ENCODE data around the gene APOBEC4.

The APOBEC4 gene

DNA sequence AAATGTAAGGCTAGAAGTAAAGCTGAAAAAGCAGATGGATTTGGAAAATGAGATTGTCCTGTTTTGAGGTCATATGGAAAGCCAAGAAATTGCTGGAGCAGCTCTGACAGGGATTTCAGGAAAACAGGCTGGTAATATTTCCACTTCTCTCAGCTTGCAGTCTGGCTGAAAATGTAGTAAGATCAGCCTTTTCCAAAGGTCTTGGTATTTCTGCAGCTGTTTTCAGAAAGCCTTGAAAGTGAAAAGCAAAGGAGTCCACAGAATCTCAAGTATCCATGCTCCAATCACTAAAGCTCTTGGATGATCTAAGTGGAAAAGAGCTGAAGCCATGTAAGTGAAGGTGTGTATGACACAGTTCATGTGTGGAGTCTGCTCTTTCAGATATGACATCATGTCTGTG lies 41.6 kb upstream of the APOBEC4 start:
- Histone ChIP-seq H3K27ac (no peak overlapping the region), H3K4me3 (no peak overlapping the region)
- DNase-seq (ENCODE audit: low spot score) = no peak
- TF ChIP-seq, protein P1, sequence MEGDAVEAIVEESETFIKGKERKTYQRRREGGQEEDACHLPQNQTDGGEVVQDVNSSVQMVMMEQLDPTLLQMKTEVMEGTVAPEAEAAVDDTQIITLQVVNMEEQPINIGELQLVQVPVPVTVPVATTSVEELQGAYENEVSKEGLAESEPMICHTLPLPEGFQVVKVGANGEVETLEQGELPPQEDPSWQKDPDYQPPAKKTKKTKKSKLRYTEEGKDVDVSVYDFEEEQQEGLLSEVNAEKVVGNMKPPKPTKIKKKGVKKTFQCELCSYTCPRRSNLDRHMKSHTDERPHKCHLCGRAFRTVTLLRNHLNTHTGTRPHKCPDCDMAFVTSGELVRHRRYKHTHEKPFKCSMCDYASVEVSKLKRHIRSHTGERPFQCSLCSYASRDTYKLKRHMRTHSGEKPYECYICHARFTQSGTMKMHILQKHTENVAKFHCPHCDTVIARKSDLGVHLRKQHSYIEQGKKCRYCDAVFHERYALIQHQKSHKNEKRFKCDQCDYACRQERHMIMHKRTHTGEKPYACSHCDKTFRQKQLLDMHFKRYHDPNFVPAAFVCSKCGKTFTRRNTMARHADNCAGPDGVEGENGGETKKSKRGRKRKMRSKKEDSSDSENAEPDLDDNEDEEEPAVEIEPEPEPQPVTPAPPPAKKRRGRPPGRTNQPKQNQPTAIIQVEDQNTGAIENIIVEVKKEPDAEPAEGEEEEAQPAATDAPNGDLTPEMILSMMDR (IDR thresholded peaks at IDR 0.05) = no peak

DNA sequence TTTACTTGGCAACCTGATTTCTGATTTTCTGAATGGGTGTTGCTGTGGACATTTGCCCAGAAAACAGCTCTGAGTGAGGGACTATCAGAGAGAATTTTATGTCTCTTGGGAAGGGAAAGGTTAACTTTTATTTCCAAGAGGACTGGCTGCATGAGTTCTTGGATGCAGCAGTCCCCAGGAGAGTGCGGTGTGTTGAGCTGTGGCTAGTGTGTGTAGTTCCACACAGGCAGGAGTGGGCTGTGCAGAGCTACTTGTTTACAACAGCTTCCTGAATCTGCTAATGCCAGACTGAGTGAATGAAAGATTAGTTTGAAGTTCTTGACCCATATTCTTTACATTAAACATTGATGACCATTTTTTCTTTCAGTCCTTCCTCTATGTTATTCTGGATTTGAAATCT lies 41.0 kb upstream of the APOBEC4 start:
- TF ChIP-seq, protein P1 (IDR thresholded peaks at IDR 0.05) = no peak
- Histone ChIP-seq H3K27ac (no peak overlapping the region), H3K4me3 (no peak overlapping the region)
- DNase-seq (ENCODE audit: low spot score) = no peak

DNA sequence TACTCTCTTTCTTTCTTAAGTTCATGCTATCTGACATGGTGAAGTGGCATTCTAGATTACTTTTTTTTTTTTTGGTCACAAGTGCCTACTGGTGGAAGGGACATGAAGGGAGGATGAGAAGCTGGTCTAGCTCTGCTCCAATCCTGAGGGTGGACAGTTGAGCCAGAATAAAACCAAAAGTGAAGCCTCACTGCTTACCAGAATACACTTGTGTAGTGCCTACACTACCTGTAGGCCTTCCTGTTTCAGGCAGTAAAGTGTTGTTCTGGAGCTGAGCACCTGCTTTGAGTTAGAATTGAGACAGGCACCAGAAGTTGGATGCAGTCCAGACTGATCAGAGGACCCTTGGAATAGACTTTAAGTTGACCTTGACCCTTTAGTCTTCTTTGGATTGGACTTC lies 40.4 kb upstream of the APOBEC4 start:
- no peak overlapping the region for H3K4me3 ChIP-seq
- TF ChIP-seq, protein P1 (IDR thresholded peaks at IDR 0.05) = no peak
- no peak overlapping the region for H3K27ac ChIP-seq
- DNase-seq (ENCODE audit: low spot score) = no peak

DNA sequence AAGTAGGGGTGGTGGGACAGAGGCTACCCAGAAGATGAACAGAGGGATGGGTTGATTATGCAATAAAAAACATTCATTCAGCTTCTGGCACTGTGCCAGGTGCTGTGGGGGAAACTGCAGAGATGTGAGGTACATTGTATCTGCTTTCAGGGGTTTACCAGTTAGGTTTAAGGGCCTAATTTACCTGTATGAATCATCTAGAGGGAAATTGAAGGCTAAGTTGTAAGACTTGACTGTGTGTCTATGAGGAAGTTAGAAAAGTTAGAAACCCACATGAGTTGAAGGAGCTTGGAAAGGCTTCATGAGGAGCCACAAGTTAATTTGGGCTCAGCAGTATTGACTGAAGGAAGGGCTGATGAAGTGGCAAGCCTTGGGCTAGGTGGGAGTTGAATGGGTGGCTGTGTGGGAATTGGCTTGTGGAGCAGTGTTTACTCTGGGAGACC lies 36.7 kb upstream of the APOBEC4 start:
- TF ChIP-seq, protein P1 (IDR thresholded peaks at IDR 0.05) = no peak
- no peak overlapping the region for H3K4me3 ChIP-seq
- DNase-seq (ENCODE audit: low spot score) = no peak
- no peak overlapping the region for H3K27ac ChIP-seq

DNA sequence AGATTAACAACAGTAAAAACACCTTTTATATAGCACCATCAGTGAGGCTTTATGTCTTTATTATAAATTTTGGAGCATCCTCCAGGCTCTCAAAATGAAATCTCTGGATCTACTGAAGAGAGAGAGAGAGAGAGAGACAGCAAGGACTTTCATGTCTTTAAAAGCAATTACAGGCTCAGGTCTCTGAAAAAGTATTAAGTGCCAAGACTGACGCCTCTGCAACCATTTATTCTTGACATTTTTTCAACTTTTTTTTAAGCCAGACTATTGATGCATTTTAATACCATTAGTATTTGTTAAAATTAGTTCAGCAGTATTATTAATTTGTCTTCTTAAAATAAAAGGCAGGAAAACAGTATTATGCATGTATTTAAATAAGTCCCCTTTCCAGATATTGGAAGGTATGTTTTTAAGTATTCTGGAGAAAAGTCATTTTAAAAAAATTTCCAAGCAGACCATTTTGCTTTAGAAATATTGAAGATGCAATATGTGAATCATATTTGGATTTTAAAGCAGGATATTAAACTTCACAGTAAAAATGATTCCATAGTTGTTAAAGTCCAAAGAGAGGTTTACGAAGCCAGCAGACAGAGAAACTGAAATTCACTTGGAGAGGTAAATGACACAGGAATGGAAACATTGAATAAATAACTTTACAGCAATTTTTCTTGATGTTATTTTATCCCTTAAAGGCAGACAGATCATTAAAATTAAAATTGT lies 35.4 kb upstream of the APOBEC4 start:
- no peak for DNase-seq (ENCODE audit: low spot score)
- Histone ChIP-seq H3K27ac (no peak overlapping the region), H3K4me3 (no peak overlapping the region)

DNA sequence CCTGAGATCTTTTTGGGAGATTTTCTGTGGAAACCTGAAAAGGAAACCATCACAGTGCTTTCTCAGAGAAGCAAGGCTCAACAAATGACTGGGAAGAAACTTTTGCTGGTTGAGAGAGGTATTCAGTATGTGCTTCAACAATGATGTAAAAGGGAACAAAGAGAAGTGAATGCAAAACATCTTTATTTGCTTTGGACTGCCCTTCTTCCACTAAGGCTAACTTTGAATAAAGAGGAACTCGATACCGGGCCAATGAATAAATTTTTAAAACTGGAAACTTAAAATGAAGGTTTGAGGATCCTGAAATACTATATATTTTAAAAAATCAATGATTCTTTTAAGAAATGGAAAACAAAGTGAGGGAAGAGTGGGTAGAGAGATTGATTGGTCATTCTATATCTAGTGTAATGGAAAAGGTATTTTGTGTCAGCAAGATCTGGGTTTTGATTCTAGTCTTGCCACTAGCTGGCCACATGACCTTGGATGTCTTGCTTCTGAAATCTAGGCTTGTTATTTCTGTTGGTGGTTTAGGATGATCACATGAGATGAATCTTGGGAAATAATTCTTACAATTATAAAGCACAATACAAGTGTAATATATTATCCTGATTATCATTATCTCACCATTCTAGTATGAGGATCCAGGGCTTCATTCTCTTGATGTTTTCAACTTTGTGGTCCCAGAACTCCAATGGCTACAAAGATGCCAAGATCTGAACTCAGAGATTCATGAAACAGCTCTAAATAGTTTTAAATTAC lies 34.6 kb upstream of the APOBEC4 start:
- Histone ChIP-seq H3K4me3 (no peak overlapping the region), H3K27ac (no peak overlapping the region)
- no peak for DNase-seq (ENCODE audit: low spot score)
- TF ChIP-seq, protein P1 (IDR thresholded peaks at IDR 0.05) = no peak

More for the DNA sequence above, 35.4 kb upstream of the APOBEC4 start:
- TF ChIP-seq, protein P1 (IDR thresholded peaks at IDR 0.05) = no peak

DNA sequence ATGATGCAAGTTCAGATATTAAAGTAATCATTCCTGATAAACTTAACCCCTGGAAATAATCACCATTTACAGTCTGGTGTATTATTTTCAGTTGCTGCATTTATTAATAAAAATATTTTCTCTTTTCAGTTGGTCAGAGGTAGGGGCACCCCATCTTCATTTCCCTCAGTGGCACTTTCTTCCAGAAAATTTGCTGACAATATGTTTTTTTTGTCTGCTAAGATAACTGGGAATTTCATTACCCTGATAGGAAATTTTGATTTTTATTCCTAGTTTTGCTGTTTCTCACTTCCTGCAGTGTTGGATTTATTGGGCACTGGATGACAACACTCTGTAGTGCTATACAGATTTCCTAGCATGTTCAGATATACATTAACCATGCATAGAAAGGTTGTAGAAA lies 33.1 kb upstream of the APOBEC4 start:
- no peak for DNase-seq (ENCODE audit: low spot score)
- Histone ChIP-seq H3K4me3 (no peak overlapping the region), H3K27ac (no peak overlapping the region)
- TF ChIP-seq, protein P1 (IDR thresholded peaks at IDR 0.05) = no peak

Data from coronary artery (tissue), 2 donors.